HepG2 (cell line): Measurements from ENCODE around the gene UBAC2.

ENCODE experiments used
- ELF3 ChIP-seq: IDR thresholded peaks from 2 replicates; pipeline ENCODE4 v1.6.1; 2016; ENCODE audit warnings: missing genetic modification reagents, missing compliant biosample characterization
- EP300 ChIP-seq, 3 experiments: sonication (generic) in 1 of 3; formaldehyde crosslinking in 1 of 3; IDR thresholded peaks; 2 replicates each; pipeline versions ENCODE4 v1.5.1 to v1.6.1; 2011 to 2020; ENCODE audit warnings: low read depth in 2 of 3, low read length in 2 of 3, borderline replicate concordance in 1 of 3, improper control_type of control experiment in 1 of 3, mild to moderate bottlenecking in 1 of 3, missing genetic modification reagents in 1 of 3, moderate library complexity in 1 of 3
- ZMYM4 ChIP-seq: sonication (generic); formaldehyde crosslinking; IDR thresholded peaks from 2 replicates; pipeline ENCODE4 v1.8.1; 2023; ENCODE audit warnings: mild to moderate bottlenecking, missing genetic modification reagents
- ZNF549 ChIP-seq: sonication (generic); formaldehyde crosslinking; IDR thresholded peaks from 2 replicates; pipeline ENCODE4 v1.5.0; 2020; ENCODE audit warnings: missing genetic modification reagents
- ZNF7 ChIP-seq: IDR thresholded peaks from 2 replicates; pipeline ENCODE4 v1.6.1; 2016; ENCODE audit warnings: missing biosample characterization, missing genetic modification reagents
- TF ChIP-seq, protein P1 (sequence below): sonication (generic); formaldehyde crosslinking; IDR thresholded peaks from 2 replicates; pipeline ENCODE4 v1.5.0; 2020; ENCODE audit warnings: mild to moderate bottlenecking, missing genetic modification reagents, moderate library complexity

GRCh38 chr13:99357131-99357596, 156.5 kb downstream of the UBAC2 start:
- no peak for TF ChIP-seq ZMYM4 (CRISPR knock-in tag)
- TF ChIP-seq ELF3 (CRISPR knock-in tag) = no peak
- no peak for TF ChIP-seq EP300 (IDR thresholded peaks at IDR 0.05; ENCODE audit: low read depth in 2 of 2, low read length in 2 of 2)
- no peak for TF ChIP-seq EP300 (CRISPR knock-in tag; IDR thresholded peaks at IDR 0.05; ENCODE audit: borderline replicate concordance)
- no peak for TF ChIP-seq ZNF7 (CRISPR knock-in tag)
- TF ChIP-seq ZNF549 (CRISPR knock-in tag) = no peak
- TF ChIP-seq, protein P1, sequence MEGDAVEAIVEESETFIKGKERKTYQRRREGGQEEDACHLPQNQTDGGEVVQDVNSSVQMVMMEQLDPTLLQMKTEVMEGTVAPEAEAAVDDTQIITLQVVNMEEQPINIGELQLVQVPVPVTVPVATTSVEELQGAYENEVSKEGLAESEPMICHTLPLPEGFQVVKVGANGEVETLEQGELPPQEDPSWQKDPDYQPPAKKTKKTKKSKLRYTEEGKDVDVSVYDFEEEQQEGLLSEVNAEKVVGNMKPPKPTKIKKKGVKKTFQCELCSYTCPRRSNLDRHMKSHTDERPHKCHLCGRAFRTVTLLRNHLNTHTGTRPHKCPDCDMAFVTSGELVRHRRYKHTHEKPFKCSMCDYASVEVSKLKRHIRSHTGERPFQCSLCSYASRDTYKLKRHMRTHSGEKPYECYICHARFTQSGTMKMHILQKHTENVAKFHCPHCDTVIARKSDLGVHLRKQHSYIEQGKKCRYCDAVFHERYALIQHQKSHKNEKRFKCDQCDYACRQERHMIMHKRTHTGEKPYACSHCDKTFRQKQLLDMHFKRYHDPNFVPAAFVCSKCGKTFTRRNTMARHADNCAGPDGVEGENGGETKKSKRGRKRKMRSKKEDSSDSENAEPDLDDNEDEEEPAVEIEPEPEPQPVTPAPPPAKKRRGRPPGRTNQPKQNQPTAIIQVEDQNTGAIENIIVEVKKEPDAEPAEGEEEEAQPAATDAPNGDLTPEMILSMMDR (CRISPR knock-in tag) = no peak
